Endodermal cell (in vitro differentiated cells): Measurements from ENCODE around the gene MALSU1. TPM values are rescaled to one million over a fixed set of nuclear protein-coding genes. Genes with fewer than 3 reads are reported as not detected.
A peak's percentile ranks its signal among the peaks of the same experiment; 100 is the strongest.

Experiments used
- DNase-seq: peaks from one replicate; pipeline ENCODE4 v3.0.0-alpha.2; 2017
- H3K27ac ChIP-seq: 2 replicates; pipeline ENCODE4 v1.5.1; 2013; ENCODE audit warnings: mild to moderate bottlenecking, low read depth, low read length, moderate library complexity
- H3K27me3 ChIP-seq: 2 replicates; pipeline ENCODE4 v1.6.1; 2013; ENCODE audit warnings: mild to moderate bottlenecking, low read length, moderate library complexity; ENCODE audit not compliant: insufficient read depth, control insufficient read depth, poor library complexity, severe bottlenecking
- H3K36me3 ChIP-seq: 2 replicates; pipeline ENCODE4 v1.7.0; 2013; ENCODE audit warnings: mild to moderate bottlenecking, low read length, moderate library complexity; ENCODE audit not compliant: control insufficient read depth, insufficient read depth
- H3K4me1 ChIP-seq: one replicate; pipeline ENCODE4 v1.7.0; 2013; ENCODE audit warnings: low read length; ENCODE audit not compliant: control insufficient read depth, insufficient read depth
- H3K4me3 ChIP-seq: 2 replicates; pipeline ENCODE4 v1.5.1; 2013; ENCODE audit warnings: mild to moderate bottlenecking, low read length, moderate library complexity
- H3K9ac ChIP-seq: 2 replicates; pipeline ENCODE4 v1.6.1; 2013; ENCODE audit warnings: mild to moderate bottlenecking, low read length, moderate library complexity; ENCODE audit not compliant: poor library complexity, severe bottlenecking; ENCODE audit errors: extremely low read depth
- H3K9me3 ChIP-seq: 2 replicates; pipeline ENCODE4 v1.6.1; 2013; ENCODE audit warnings: mild to moderate bottlenecking, low read length, moderate library complexity; ENCODE audit not compliant: control insufficient read depth
- H3K27ac Mint-ChIP-seq: 2 replicates; pipeline ENCODE4 v1.8.0; 2020; ENCODE audit warnings: mixed read lengths
- H3K27me3 Mint-ChIP-seq: 2 replicates; pipeline ENCODE4 v1.8.0; 2021; ENCODE audit warnings: mild to moderate bottlenecking, mixed read lengths; ENCODE audit not compliant: insufficient read depth
- H3K36me3 Mint-ChIP-seq: 2 replicates; pipeline ENCODE4 v1.8.0; 2020; ENCODE audit warnings: low read depth, mixed read lengths
- H3K4me1 Mint-ChIP-seq: 2 replicates; pipeline ENCODE4 v1.8.0; 2020; ENCODE audit warnings: mixed read lengths
- H3K4me3 Mint-ChIP-seq: 2 replicates; pipeline ENCODE4 v1.8.0; 2020; ENCODE audit warnings: mild to moderate bottlenecking, moderate library complexity, mixed read lengths
- H3K9me3 Mint-ChIP-seq: 2 replicates; pipeline ENCODE4 v1.8.0; 2020; ENCODE audit warnings: mild to moderate bottlenecking, mixed read lengths
- WGBS, 2 experiments: methylation state at CpG; one replicate each; pipeline versions ENCODE4 v1.1.5 to v1.1.7; 2013; ENCODE audit warnings: missing lambda C conversion rate in 2 of 2, mixed read lengths in 1 of 2; ENCODE audit not compliant: insufficient coverage in 1 of 2, insufficient read length in 1 of 2; 5-methylcytosine and 5-hydroxymethylcytosine counted together
- long read RNA-seq, 4 experiments: library from polyadenylated mRNA in 2 of 4; library from RNA in 1 of 4; library from capped mRNA in 1 of 4; stranded (forward) in 3 of 4; unstranded in 1 of 4; transcript quantifications; one replicate each; pipeline ENCODE4 v2.0.0, GENCODE V29; 2020 to 2021; ENCODE audit warnings: inconsistent platforms in 1 of 4
- polyA plus RNA-seq, 2 experiments: library from polyadenylated mRNA; stranded (reverse); fragments of 50-300 nt; gene quantifications; one replicate each; pipeline ENCODE4 v1.2.3, GENCODE V29; 2013
- total RNA-seq, 2 donors: library from RNA; stranded (reverse); fragmentation: NEBNext Ultra II Directional in 1 of 2; extraction: Animal tissue kit (Norgen Biotek cat#: 25700) in 1 of 2; gene quantifications; 2 replicates in 1 of 2; 3 replicates in 1 of 2; pipeline ENCODE4 v1.2.1, GENCODE V29; 2021
- TF ChIP-seq, protein P1 (sequence below): fragments of 200-600 bp; sonication (generic); conservative IDR thresholded peaks from 2 replicates; pipeline ENCODE4 v1.5.0; 2021; ENCODE audit warnings: antibody characterized with exemption, mild to moderate bottlenecking

MALSU1 gene
- 10 to 100 TPM; 73.5 to 87.4 TPM for total RNA-seq
- 69.1 TPM for polyA plus RNA-seq (2013, experiment 1 of 2)
- polyA plus RNA-seq (2013, experiment 2 of 2): 64.2 TPM
- long read RNA-seq, experiment 1, transcript MALSU1-202 (4 exons, 3,044 nt): major isoform, 32 of 45 reads
- long read RNA-seq, experiment 1, partial matches to known transcripts: 4 of 45 reads
- long read RNA-seq, experiment 1, other reads (novel, unspliced or antisense): 8 of 45 reads
- long read RNA-seq, experiment 2, transcript MALSU1-202 (4 exons, 3,044 nt): major isoform, 23 of 29 reads
- long read RNA-seq, experiment 2, partial matches to known transcripts: 0 of 29 reads
- long read RNA-seq, experiment 2, other reads (novel, unspliced or antisense): 6 of 29 reads
- long read RNA-seq, experiment 3, transcript MALSU1-202 (4 exons, 3,044 nt): major isoform, 25 of 27 reads
- long read RNA-seq, experiment 3, partial matches to known transcripts: 0 of 27 reads
- long read RNA-seq, experiment 3, other reads (novel, unspliced or antisense): 1 of 27 reads
- long read RNA-seq, experiment 4, transcript MALSU1-202 (4 exons, 3,044 nt): major isoform, 25 of 26 reads
- long read RNA-seq, experiment 4, partial matches to known transcripts: 0 of 26 reads
- long read RNA-seq, experiment 4, other reads (novel, unspliced or antisense): 1 of 26 reads

DNA sequence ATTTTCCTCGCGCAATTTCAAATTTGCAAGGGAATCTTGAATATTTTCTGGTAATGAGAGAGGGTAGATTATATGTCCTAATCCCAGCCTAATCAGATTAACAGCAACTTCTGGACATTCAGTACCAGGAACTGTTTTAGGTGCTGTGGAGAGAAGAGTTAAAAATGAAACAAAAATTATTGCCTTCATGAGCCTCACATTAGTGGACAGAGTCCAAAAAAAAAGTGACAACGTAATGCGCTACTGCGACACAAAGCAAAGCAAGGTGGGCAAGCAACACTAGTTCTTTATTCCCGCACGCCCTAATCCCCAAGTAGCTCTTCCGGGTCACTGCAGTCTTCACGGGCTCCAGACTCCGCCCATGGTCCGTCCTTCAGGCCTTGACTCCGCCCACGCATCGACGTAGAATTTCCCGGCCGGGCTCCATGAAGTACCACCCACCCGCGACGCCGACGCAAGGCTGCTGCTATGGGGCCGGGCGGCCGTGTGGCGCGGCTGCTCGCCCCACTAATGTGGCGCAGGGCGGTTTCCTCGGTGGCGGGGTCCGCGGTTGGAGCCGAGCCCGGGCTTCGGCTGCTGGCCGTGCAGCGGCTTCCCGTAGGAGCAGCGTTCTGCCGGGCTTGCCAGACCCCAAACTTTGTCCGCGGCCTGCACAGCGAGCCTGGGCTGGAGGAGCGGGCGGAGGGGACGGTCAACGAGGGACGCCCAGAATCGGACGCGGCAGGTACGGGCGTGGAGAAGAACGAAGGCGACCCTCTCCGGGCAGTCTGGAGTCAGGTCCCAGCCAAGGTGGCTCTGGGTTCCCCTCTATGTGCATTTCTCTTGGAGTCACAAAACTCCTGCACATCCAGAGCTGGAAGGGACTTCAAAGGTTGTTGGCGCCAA, at the start of gene MALSU1:
MALSU1 (plus strand) TSS at position 455 of the 885 bp plus-strand sequence; CDS start at position 469, 14 bp downstream.
- H3K9me3 Mint-ChIP-seq: peaks cover 1% of the 10 kb centered on the region
- Histone ChIP-seq H3K4me1 (peaks cover 7% of the 10 kb centered on the region), H3K9me3 (no peaks in the 10 kb centered on the region), H3K4me3 (peak within 1 kb of the TSS; percentile 98), H3K36me3 (peaks cover 24% of the 10 kb centered on the region), H3K27me3 (peaks cover 10% of the 10 kb centered on the region), H3K27ac (no peak within 1 kb of the TSS), H3K9ac (peak within 1 kb of the TSS; percentile 86)
- H3K4me1 Mint-ChIP-seq: peaks cover 16% of the 10 kb centered on the region
- peak within 1 kb of the TSS; percentile 95 for H3K27ac Mint-ChIP-seq
- H3K36me3 Mint-ChIP-seq: peaks cover 26% of the 10 kb centered on the region
- peaks cover 17% of the 10 kb centered on the region for H3K27me3 Mint-ChIP-seq
- peak within 1 kb of the TSS; percentile 92 for H3K4me3 Mint-ChIP-seq
- DNase-seq: peak; percentile 98
- 2% methylated on average over 41 to 59 of the region's 59 CpGs for WGBS, 2 experiments
- TF ChIP-seq, protein P1, sequence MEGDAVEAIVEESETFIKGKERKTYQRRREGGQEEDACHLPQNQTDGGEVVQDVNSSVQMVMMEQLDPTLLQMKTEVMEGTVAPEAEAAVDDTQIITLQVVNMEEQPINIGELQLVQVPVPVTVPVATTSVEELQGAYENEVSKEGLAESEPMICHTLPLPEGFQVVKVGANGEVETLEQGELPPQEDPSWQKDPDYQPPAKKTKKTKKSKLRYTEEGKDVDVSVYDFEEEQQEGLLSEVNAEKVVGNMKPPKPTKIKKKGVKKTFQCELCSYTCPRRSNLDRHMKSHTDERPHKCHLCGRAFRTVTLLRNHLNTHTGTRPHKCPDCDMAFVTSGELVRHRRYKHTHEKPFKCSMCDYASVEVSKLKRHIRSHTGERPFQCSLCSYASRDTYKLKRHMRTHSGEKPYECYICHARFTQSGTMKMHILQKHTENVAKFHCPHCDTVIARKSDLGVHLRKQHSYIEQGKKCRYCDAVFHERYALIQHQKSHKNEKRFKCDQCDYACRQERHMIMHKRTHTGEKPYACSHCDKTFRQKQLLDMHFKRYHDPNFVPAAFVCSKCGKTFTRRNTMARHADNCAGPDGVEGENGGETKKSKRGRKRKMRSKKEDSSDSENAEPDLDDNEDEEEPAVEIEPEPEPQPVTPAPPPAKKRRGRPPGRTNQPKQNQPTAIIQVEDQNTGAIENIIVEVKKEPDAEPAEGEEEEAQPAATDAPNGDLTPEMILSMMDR: no peak

DNA sequence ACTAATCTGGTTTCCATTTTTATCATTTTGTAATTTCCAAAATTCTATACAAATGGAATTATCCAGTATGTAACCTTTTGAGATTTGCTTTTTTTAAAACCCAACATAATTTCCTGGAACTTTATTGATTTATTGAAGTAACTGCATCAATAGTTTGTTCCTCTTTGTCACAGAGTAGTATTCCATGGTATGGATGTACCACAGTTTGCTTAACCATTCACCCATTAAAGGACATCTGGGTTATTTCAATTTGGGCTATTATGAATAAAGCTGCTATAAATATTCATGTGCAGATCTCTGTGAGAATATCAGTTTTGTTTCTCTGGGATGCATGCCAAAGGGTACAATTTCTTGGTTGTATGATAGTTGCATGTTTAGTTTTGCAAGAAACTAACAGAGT, 49.7 kb upstream of the MALSU1 start:
- no peak overlapping the region for H3K9ac ChIP-seq
- peaks cover 60% of the 10 kb centered on the region for H3K27me3 Mint-ChIP-seq

More for the DNA sequence above, 49.7 kb upstream of the MALSU1 start:
- H3K27ac ChIP-seq: no peak overlapping the region
- no peaks in the 10 kb centered on the region for H3K36me3 Mint-ChIP-seq
- peaks cover 7% of the 10 kb centered on the region for H3K4me1 Mint-ChIP-seq
- TF ChIP-seq, protein P1: no peak
- H3K27ac Mint-ChIP-seq: no peak overlapping the region
- H3K9me3 Mint-ChIP-seq: peaks cover 5% of the 10 kb centered on the region
- H3K4me1 ChIP-seq: no peaks in the 10 kb centered on the region
- no peak for DNase-seq
- peaks cover 9% of the 10 kb centered on the region for H3K27me3 ChIP-seq
- no peak overlapping the region for H3K4me3 ChIP-seq
- no peak overlapping the region for H3K4me3 Mint-ChIP-seq
- peaks cover 6% of the 10 kb centered on the region for H3K9me3 ChIP-seq
- no peaks in the 10 kb centered on the region for H3K36me3 ChIP-seq
